Tibial nerve (tissue), 4 donors: ENCODE results near the gene SMIM29. TPM values are rescaled to one million over a fixed set of nuclear protein-coding genes. Genes with fewer than 3 reads are reported as not detected.

ENCODE experiments used
- DNase-seq, 2 donors: peaks; one replicate each; pipeline ENCODE4 v3.0.0-alpha.2; 2019; ENCODE audit warnings: low spot score in 2 of 2
- H3K27ac ChIP-seq, 4 donors: fragments of 200-600 bp; sonication (generic) in 3 of 4; one replicate each; pipeline ENCODE4 v1.5.1; 2017 to 2019; ENCODE audit warnings: mild to moderate bottlenecking in 1 of 4
- H3K27me3 ChIP-seq, 2 donors: fragments of 200-600 bp; sonication (generic) in 1 of 2; one replicate each; pipeline versions ENCODE4 v1.5.1 to v1.6.0; 2017 to 2019
- H3K36me3 ChIP-seq, 3 donors: fragments of 200-600 bp; sonication (generic); one replicate each; pipeline ENCODE4 v1.5.1; 2018 to 2019
- H3K4me1 ChIP-seq, 4 donors: fragments of 200-600 bp; sonication (generic) in 3 of 4; one replicate each; pipeline ENCODE4 v1.5.1; 2017 to 2019
- H3K4me3 ChIP-seq, 4 donors: fragments of 200-600 bp; sonication (generic) in 3 of 4; one replicate each; pipeline ENCODE4 v1.5.1; 2017 to 2019; ENCODE audit warnings: mild to moderate bottlenecking in 1 of 4, moderate library complexity in 1 of 4
- H3K9me3 ChIP-seq, 4 donors: fragments of 200-600 bp; sonication (generic) in 3 of 4; one replicate each; pipeline ENCODE4 v1.5.1; 2017 to 2019
- EP300 ChIP-seq, 2 donors: sonication (generic); formaldehyde crosslinking; IDR thresholded peaks; one replicate each; pipeline ENCODE4 v1.6.1; 2017; ENCODE audit warnings: antibody characterized with exemption in 2 of 2, mild to moderate bottlenecking in 1 of 2
- POLR2A ChIP-seq, 2 donors: fragments of 450-650 bp; IDR thresholded peaks; one replicate each; pipeline ENCODE4 v1.6.1; 2017; ENCODE audit warnings: antibody characterized with exemption in 2 of 2, mild to moderate bottlenecking in 2 of 2, moderate library complexity in 2 of 2
- WGBS, 2 donors: methylation state at CpG; one replicate each; pipeline ENCODE4 v1.1.5; 2018; 5-methylcytosine and 5-hydroxymethylcytosine counted together
- total RNA-seq, 4 donors: library from RNA; depleted of rRNA; stranded (reverse); fragments of >200 nt; gene quantifications; one replicate each; pipeline ENCODE4 v1.1.0, GENCODE V29; 2016
- TF ChIP-seq, protein P1 (sequence below), 5 experiments: fragments of 200-600 bp in 3 of 5; fragments of 450-650 bp in 2 of 5; sonication (generic) in 3 of 5; IDR thresholded peaks; one replicate each; pipeline ENCODE4 v1.5.1; 2016 to 2019; ENCODE audit warnings: antibody characterized with exemption in 5 of 5, mild to moderate bottlenecking in 3 of 5, moderate library complexity in 2 of 5

SMIM29 gene
- total RNA-seq, 4 donors from 2014 or later = 36.3 to 51.9 (median 42.9) TPM

DNA sequence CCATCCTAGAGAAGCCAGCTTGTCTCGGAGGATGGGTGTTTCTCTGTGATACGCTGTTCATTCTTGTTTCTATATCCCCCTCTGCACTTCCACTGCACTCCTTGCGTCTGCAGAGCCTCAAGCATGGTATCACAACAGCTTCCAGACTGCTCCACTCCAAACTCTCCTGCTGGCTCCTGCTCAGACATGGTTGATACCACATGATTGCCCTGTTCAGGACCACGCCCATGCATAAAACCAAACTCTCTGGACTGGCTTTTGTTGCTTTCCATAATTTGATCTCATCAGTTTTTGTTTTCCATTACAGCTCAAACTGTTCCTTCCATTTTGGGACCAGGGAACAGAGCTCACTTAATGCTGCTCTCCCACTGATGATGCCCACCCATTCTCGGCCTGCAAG lies 30.0 kb upstream of the SMIM29 start:
- WGBS, 2 donors = 82 to 95% methylated on average over 5 of the region's 5 CpGs

DNA sequence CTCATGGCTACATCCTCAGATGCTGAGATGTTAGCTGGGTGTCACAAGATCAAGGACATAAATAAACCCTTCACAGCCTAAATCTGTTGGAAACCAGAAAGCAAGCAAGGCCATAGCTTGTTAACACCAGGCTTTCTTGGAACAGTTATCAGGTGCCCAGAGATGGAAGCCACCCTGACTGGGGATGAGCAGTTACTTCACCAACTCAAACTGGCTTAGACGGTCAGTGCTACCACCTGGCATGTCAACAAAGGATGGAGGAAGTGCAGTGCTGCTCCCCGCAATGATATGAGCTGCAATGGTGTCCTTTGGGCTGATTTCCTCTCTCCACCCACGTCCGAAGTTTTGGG lies 28.9 kb upstream of the SMIM29 start:
- Histone ChIP-seq H3K36me3 (peaks cover 0 to 24% (median 0%) of the 10 kb centered on the region in 3 donors), H3K27me3 (no peaks in the 10 kb centered on the region), H3K4me3 (no peak overlapping the region), H3K27ac (no peak overlapping the region), H3K4me1 (peaks cover 0 to 17% (median under 1%) of the 10 kb centered on the region in 4 donors), H3K9me3 (no peaks in the 10 kb centered on the region)
- no peak for TF ChIP-seq POLR2A (IDR thresholded peaks at IDR 0.05)
- TF ChIP-seq EP300 (IDR thresholded peaks at IDR 0.05) = no peak
- TF ChIP-seq, protein P1, sequence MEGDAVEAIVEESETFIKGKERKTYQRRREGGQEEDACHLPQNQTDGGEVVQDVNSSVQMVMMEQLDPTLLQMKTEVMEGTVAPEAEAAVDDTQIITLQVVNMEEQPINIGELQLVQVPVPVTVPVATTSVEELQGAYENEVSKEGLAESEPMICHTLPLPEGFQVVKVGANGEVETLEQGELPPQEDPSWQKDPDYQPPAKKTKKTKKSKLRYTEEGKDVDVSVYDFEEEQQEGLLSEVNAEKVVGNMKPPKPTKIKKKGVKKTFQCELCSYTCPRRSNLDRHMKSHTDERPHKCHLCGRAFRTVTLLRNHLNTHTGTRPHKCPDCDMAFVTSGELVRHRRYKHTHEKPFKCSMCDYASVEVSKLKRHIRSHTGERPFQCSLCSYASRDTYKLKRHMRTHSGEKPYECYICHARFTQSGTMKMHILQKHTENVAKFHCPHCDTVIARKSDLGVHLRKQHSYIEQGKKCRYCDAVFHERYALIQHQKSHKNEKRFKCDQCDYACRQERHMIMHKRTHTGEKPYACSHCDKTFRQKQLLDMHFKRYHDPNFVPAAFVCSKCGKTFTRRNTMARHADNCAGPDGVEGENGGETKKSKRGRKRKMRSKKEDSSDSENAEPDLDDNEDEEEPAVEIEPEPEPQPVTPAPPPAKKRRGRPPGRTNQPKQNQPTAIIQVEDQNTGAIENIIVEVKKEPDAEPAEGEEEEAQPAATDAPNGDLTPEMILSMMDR (IDR thresholded peaks at IDR 0.05) = no peak
- no peak for DNase-seq
- 93 to 96% methylated on average over 4 of the region's 4 CpGs for WGBS, 2 donors

More for the DNA sequence above, 30.0 kb upstream of the SMIM29 start:
- H3K4me3 ChIP-seq = no peak overlapping the region
- peaks cover 0 to 24% (median 0%) of the 10 kb centered on the region in 3 donors for H3K36me3 ChIP-seq
- H3K27ac ChIP-seq = no peak overlapping the region
- no peaks in the 10 kb centered on the region for H3K27me3 ChIP-seq
- no peaks in the 10 kb centered on the region for H3K9me3 ChIP-seq
- DNase-seq = no peak
- TF ChIP-seq POLR2A (IDR thresholded peaks at IDR 0.05) (no peak), EP300 (IDR thresholded peaks at IDR 0.05) (no peak)
- TF ChIP-seq, protein P1 (IDR thresholded peaks at IDR 0.05) = no peak
- H3K4me1 ChIP-seq = peaks cover 0 to 27% (median 6%) of the 10 kb centered on the region in 4 donors

DNA sequence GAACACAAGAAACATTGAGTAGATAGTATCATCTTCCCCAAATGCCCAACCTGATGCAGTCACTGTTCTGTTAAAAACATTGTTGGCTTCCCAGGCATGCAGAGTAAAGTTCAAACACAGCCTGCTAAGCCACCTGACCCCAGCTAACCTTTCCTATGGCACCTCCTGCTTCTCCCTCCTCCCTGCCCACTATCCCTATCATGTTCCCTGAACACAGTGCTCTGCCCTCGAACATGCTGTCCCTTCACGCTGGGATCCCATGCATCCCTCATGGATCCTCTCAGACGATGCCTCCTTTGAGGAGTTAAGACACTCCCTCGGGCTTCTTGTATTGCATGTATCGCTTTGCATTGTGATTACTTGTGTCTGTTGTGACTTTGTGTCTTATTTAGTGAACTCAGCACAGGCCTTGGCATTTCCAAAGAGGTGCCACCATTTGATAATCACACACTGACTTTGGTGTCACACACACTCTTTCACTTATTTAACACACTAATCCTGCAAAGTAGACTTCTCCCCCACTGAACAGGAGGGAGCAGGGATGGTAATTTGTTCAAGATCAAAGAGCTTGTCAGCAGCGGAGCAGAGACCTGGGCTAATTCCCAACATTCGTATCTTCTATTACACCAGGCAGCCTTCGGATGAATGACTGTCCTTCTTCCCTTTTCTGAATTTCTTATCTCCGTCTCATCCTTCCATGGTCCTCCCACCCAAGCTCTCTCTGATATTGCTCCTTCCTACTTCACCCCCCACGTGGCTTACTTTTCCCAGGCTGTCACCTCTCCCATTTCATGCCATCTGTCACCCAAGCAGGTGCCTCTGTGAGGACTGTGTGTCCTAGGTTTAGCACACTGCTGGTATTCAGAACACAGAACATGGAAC lies 28.3 kb upstream of the SMIM29 start:
- no peak overlapping the region for H3K27ac ChIP-seq
- WGBS, 2 donors = 72 to 76% methylated on average over 10 of the region's 10 CpGs
- H3K36me3 ChIP-seq = peaks cover 0 to 24% (median 0%) of the 10 kb centered on the region in 3 donors
- no peak overlapping the region for H3K4me3 ChIP-seq
- no peaks in the 10 kb centered on the region for H3K27me3 ChIP-seq
- no peak for TF ChIP-seq EP300 (IDR thresholded peaks at IDR 0.05)
- TF ChIP-seq, protein P1 (IDR thresholded peaks at IDR 0.05) = no peak
- TF ChIP-seq POLR2A (IDR thresholded peaks at IDR 0.05) = no peak
- H3K4me1 ChIP-seq = peaks cover 0 to 11% (median 0%) of the 10 kb centered on the region in 4 donors
- H3K9me3 ChIP-seq = no peaks in the 10 kb centered on the region
- DNase-seq = no peak

DNA sequence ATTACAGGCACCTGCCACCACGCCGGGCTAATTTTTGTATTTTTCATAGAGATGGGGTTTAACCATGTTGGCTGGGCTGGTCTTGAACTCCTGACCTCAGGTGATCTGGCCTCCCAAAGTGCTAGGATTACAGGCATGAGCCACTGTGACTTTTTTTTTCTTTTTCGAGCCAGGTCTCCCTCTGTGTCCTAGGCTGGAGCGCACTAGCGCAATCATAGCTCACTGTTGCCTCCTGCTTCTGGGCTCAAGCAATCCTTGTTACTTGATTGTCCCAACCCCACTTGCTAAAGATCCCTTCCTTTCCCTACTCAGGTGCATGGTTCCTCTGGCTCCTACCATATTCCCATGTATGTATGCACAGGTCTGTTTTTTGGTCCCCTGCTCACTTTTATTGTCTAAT lies 27.4 kb upstream of the SMIM29 start:
- H3K4me3 ChIP-seq = no peak overlapping the region
- peaks cover 0 to 6% (median 0%) of the 10 kb centered on the region in 4 donors for H3K4me1 ChIP-seq
- no peak for DNase-seq
- H3K9me3 ChIP-seq = no peaks in the 10 kb centered on the region
- no peaks in the 10 kb centered on the region for H3K27me3 ChIP-seq
- 82 to 88% methylated on average over 5 of the region's 5 CpGs for WGBS, 2 donors
- no peak overlapping the region for H3K27ac ChIP-seq
- H3K36me3 ChIP-seq = peaks cover 0 to 24% (median 0%) of the 10 kb centered on the region in 3 donors
- TF ChIP-seq EP300 (IDR thresholded peaks at IDR 0.05) = no peak
- TF ChIP-seq, protein P1 (IDR thresholded peaks at IDR 0.05) = no peak
- TF ChIP-seq POLR2A (IDR thresholded peaks at IDR 0.05) = no peak

DNA sequence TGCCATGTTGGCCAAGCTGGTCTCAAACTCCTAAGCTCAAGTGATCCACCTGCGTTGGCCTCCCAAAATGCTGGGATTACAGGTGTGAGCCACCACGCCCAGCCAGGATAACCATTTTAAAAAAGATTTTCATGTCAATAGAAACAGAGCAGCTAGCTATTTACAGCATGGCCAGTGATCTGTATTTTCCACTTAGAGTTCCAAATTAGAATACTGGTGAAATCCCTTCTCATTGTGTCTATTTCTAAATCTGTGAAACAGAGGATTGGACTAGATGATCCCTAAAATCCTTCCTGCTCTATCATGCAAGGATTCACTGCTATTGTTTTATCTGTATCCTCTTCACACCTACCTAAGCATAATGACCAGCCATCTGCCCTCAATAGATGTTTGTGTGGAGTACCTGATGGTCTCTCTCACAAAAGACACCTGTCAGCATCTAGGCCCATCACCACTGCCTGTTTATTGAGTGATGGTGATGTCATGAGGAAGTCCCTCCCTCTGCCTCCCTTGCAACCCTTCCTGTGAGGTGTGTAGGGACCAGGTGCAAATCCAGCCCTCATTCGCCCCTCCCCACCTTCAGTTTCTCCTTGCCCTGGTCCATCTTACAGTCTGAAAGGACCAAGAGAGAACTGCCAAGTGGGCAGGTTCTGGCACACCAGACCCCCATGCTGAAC lies 26.5 kb upstream of the SMIM29 start:
- Histone ChIP-seq H3K36me3 (peaks cover 0 to 22% (median 0%) of the 10 kb centered on the region in 3 donors), H3K27ac (no peak overlapping the region), H3K27me3 (no peaks in the 10 kb centered on the region), H3K4me1 (peaks cover 0 to 6% (median 0%) of the 10 kb centered on the region in 4 donors), H3K9me3 (no peaks in the 10 kb centered on the region), H3K4me3 (no peak overlapping the region)
- TF ChIP-seq EP300 (IDR thresholded peaks at IDR 0.05) (no peak), POLR2A (IDR thresholded peaks at IDR 0.05) (no peak)
- TF ChIP-seq, protein P1 (IDR thresholded peaks at IDR 0.05) = no peak
- WGBS, 2 donors = 95 to 98% methylated on average over 3 of the region's 3 CpGs
- DNase-seq = no peak
